Activated CD4-positive, CD25-positive, alpha-beta regulatory T cell treated with anti-CD3 and anti-CD28 coated beads, Interleukin-2, amount 50 U/mL, for 72 hours (primary cell): ENCODE measurements around the gene AHNAK.
"Not testable (repeated sequence)": the region's sequence is repeated elsewhere in the genome, so short reads cannot be mapped to it uniquely, and the experiment has no call there.

Experiments used
- DNase-seq: peaks from one replicate; pipeline ENCODE4 v3.0.0; 2021

Gene AHNAK

GRCh38 chr11:62552485-62553079 lies 6.0 kb upstream of the AHNAK start:
- DNase-seq, result no peak

GRCh38 chr11:62550478-62550877 lies 3.9 kb upstream of the AHNAK start:
- not testable (repeated sequence) for DNase-seq

- DNase-seq, result no peak
Measured at GRCh38 chr11:62548545-62549335, 2.1 kb upstream of the AHNAK start.

GRCh38 chr11:62547691-62548281 lies 1.2 kb upstream of the AHNAK start:
- DNase-seq, result no peak

GRCh38 chr11:62546929-62547625 lies 471 bp upstream of the AHNAK start:
- DNase-seq, result no peak

GRCh38 chr11:62545437-62546243 lies 966 bp downstream of the AHNAK start:
- DNase-seq, result peak; percentile 59

- no peak for DNase-seq
Measured at GRCh38 chr11:62544581-62545436, 1.8 kb downstream of the AHNAK start.

GRCh38 chr11:62543680-62544444 lies 2.7 kb downstream of the AHNAK start:
- DNase-seq, result no peak

GRCh38 chr11:62542750-62543567 lies 3.6 kb downstream of the AHNAK start:
- DNase-seq, result peak; percentile 80

GRCh38 chr11:62542111-62542745 lies 4.4 kb downstream of the AHNAK start:
- no peak for DNase-seq

- no peak for DNase-seq
Measured at GRCh38 chr11:62540804-62541701, 5.6 kb downstream of the AHNAK start.

- DNase-seq, result no peak
Measured at GRCh38 chr11:62539238-62539925, 7.2 kb downstream of the AHNAK start.

- DNase-seq, result no peak
Measured at GRCh38 chr11:62538470-62539237, 8.0 kb downstream of the AHNAK start.

GRCh38 chr11:62536301-62536957 lies 10.2 kb downstream of the AHNAK start:
- no peak for DNase-seq

- DNase-seq, result no peak
Measured at GRCh38 chr11:62535802-62536201, 10.8 kb downstream of the AHNAK start.

GRCh38 chr11:62534779-62535545 lies 11.6 kb downstream of the AHNAK start:
- no peak for DNase-seq
